ENCODE data around the gene ARHGEF6.

The ARHGEF6 gene

GRCh38 chrX:136827026-136827425 is 46.3 kb upstream of the ARHGEF6 start:
- H3K27me3 ChIP-seq (ENCODE audit: low read length) = no peaks in the 10 kb centered on the region
- no peaks in the 10 kb centered on the region for H3K9me3 ChIP-seq (ENCODE audit: insufficient read depth, low read length)
- H3K9ac ChIP-seq (ENCODE audit: low read length) = no peak overlapping the region
- H3K36me3 ChIP-seq (ENCODE audit: low read length) = no peaks in the 10 kb centered on the region
- TF ChIP-seq EZH2phosphoT487 (conservative IDR thresholded peaks at IDR 0.05; ENCODE audit: low read length) (no peak), CTCF (IDR thresholded peaks at IDR 0.05; ENCODE audit: insufficient read depth, low read length, poor library complexity, severe bottlenecking) (no peak)
- H3F3A ChIP-seq (ENCODE audit: insufficient read depth) = no peaks in the 10 kb centered on the region
- H3K79me2 ChIP-seq (ENCODE audit: insufficient read depth, low read length) = no peaks in the 10 kb centered on the region
- H2AFZ ChIP-seq (ENCODE audit: low read depth, low read length, severe bottlenecking) = no peak overlapping the region
- H3K27ac ChIP-seq (ENCODE audit: low read depth, low read length) = no peak overlapping the region
- H4K20me1 ChIP-seq (ENCODE audit: low read depth, low read length) = no peaks in the 10 kb centered on the region
- no peak overlapping the region for H3K4me3 ChIP-seq (ENCODE audit: insufficient read depth, low read length, poor library complexity, severe bottlenecking)
- no peak overlapping the region for H3K4me2 ChIP-seq (ENCODE audit: low read depth, low read length, poor library complexity, severe bottlenecking)
- H3K9me2 ChIP-seq (replicated peaks; ENCODE audit: insufficient read depth, low read length) = no peaks in the 10 kb centered on the region

GRCh38 chrX:136825771-136826170 is 45.0 kb upstream of the ARHGEF6 start:
- H3K9me3 ChIP-seq (ENCODE audit: insufficient read depth, low read length) = no peaks in the 10 kb centered on the region
- H3F3A ChIP-seq (ENCODE audit: insufficient read depth) = no peaks in the 10 kb centered on the region
- H3K27ac ChIP-seq (ENCODE audit: low read depth, low read length) = no peak overlapping the region
- no peaks in the 10 kb centered on the region for H3K27me3 ChIP-seq (ENCODE audit: low read length)
- H2AFZ ChIP-seq (ENCODE audit: low read depth, low read length, severe bottlenecking) = no peak overlapping the region
- H3K9ac ChIP-seq (ENCODE audit: low read length) = no peak overlapping the region
- no peak overlapping the region for H3K4me2 ChIP-seq (ENCODE audit: low read depth, low read length, poor library complexity, severe bottlenecking)
- no peaks in the 10 kb centered on the region for H3K36me3 ChIP-seq (ENCODE audit: low read length)
- TF ChIP-seq CTCF (IDR thresholded peaks at IDR 0.05; ENCODE audit: insufficient read depth, low read length, poor library complexity, severe bottlenecking) (no peak), EZH2phosphoT487 (conservative IDR thresholded peaks at IDR 0.05; ENCODE audit: low read length) (no peak)
- H3K4me3 ChIP-seq (ENCODE audit: insufficient read depth, low read length, poor library complexity, severe bottlenecking) = no peak overlapping the region
- H3K9me2 ChIP-seq (replicated peaks; ENCODE audit: insufficient read depth, low read length) = no peaks in the 10 kb centered on the region
- no peaks in the 10 kb centered on the region for H3K79me2 ChIP-seq (ENCODE audit: insufficient read depth, low read length)
- no peaks in the 10 kb centered on the region for H4K20me1 ChIP-seq (ENCODE audit: low read depth, low read length)

- Histone ChIP-seq H3K9ac (ENCODE audit: low read length) (no peak overlapping the region), H3K9me3 (ENCODE audit: insufficient read depth, low read length) (no peaks in the 10 kb centered on the region), H2AFZ (ENCODE audit: low read depth, low read length, severe bottlenecking) (no peak overlapping the region), H3K9me2 (replicated peaks; ENCODE audit: insufficient read depth, low read length) (no peaks in the 10 kb centered on the region), H3F3A (ENCODE audit: insufficient read depth) (no peaks in the 10 kb centered on the region), H3K4me2 (ENCODE audit: low read depth, low read length, poor library complexity, severe bottlenecking) (no peak overlapping the region), H3K79me2 (ENCODE audit: insufficient read depth, low read length) (no peaks in the 10 kb centered on the region), H3K27ac (ENCODE audit: low read depth, low read length) (no peak overlapping the region), H4K20me1 (ENCODE audit: low read depth, low read length) (no peaks in the 10 kb centered on the region), H3K36me3 (ENCODE audit: low read length) (no peaks in the 10 kb centered on the region), H3K4me3 (ENCODE audit: insufficient read depth, low read length, poor library complexity, severe bottlenecking) (no peak overlapping the region), H3K27me3 (ENCODE audit: low read length) (no peaks in the 10 kb centered on the region)
- no peak for TF ChIP-seq EZH2phosphoT487 (conservative IDR thresholded peaks at IDR 0.05; ENCODE audit: low read length)
- no peak for TF ChIP-seq CTCF (IDR thresholded peaks at IDR 0.05; ENCODE audit: insufficient read depth, low read length, poor library complexity, severe bottlenecking)
These were observed 42.4 kb upstream of the ARHGEF6 start for GRCh38 chrX:136823175-136823574.
